HepG2 (cell line): ENCODE measurements around the gene RETREG2. TPM values are rescaled to one million over a fixed set of nuclear protein-coding genes. Genes with fewer than 3 reads are reported as not detected.

Source experiments
- AFF4 ChIP-seq: sonication (generic); formaldehyde crosslinking; IDR thresholded peaks from 2 replicates; pipeline ENCODE4 v1.4.0; 2020; ENCODE audit warnings: missing genetic modification reagents
- GFI1 ChIP-seq: sonication (generic); formaldehyde crosslinking; IDR thresholded peaks from 2 replicates; pipeline ENCODE4 v1.5.0; 2020; ENCODE audit warnings: missing genetic modification reagents, mild to moderate bottlenecking, borderline replicate concordance
- GRHL1 ChIP-seq: sonication (generic); formaldehyde crosslinking; conservative IDR thresholded peaks from 2 replicates; pipeline ENCODE4 v1.8.0; 2022; ENCODE audit warnings: missing genetic modification reagents
- HOXA7 ChIP-seq: sonication (generic); formaldehyde crosslinking; IDR thresholded peaks from 2 replicates; pipeline ENCODE4 v1.8.1; 2022; ENCODE audit warnings: mild to moderate bottlenecking, missing genetic modification reagents, moderate library complexity
- NKX3-1 ChIP-seq: sonication (generic); formaldehyde crosslinking; IDR thresholded peaks from 2 replicates; pipeline ENCODE4 v1.5.0; 2020; ENCODE audit warnings: missing genetic modification reagents
- PAX8 ChIP-seq: sonication (generic); formaldehyde crosslinking; IDR thresholded peaks from 2 replicates; pipeline ENCODE4 v1.8.0; 2022; ENCODE audit warnings: mild to moderate bottlenecking, missing genetic modification reagents, borderline replicate concordance
- PRDM15 ChIP-seq: sonication (generic); formaldehyde crosslinking; IDR thresholded peaks from 2 replicates; pipeline ENCODE4 v1.4.0; 2020; ENCODE audit warnings: missing genetic modification reagents
- SMC3 ChIP-seq: IDR thresholded peaks from 2 replicates; pipeline ENCODE4 v1.6.1; 2011; ENCODE audit warnings: low read length, improper control_type of control experiment
- SP140L ChIP-seq: sonication (generic); formaldehyde crosslinking; IDR thresholded peaks from 2 replicates; pipeline ENCODE4 v1.4.0; 2020; ENCODE audit warnings: missing genetic modification reagents, borderline replicate concordance
- TIGD3 ChIP-seq: sonication (generic); formaldehyde crosslinking; IDR thresholded peaks from 2 replicates; pipeline ENCODE4 v1.5.1; 2020; ENCODE audit warnings: mild to moderate bottlenecking, missing genetic modification reagents, borderline replicate concordance
- ZFP90 ChIP-seq: sonication (generic); formaldehyde crosslinking; IDR thresholded peaks from 2 replicates; pipeline ENCODE4 v1.8.0; 2022; ENCODE audit warnings: missing genetic modification reagents, mild to moderate bottlenecking, inconsistent platforms, borderline replicate concordance
- ZIK1 ChIP-seq: sonication (generic); formaldehyde crosslinking; IDR thresholded peaks from 2 replicates; pipeline ENCODE4 v1.5.0; 2020; ENCODE audit warnings: mild to moderate bottlenecking, low read depth, missing genetic modification reagents, borderline replicate concordance
- ZNF530 ChIP-seq: sonication (generic); formaldehyde crosslinking; IDR thresholded peaks from 2 replicates; pipeline ENCODE4 v1.5.0; 2020; ENCODE audit warnings: low read depth, mild to moderate bottlenecking, missing genetic modification reagents
- ZNF598 ChIP-seq: sonication (generic); formaldehyde crosslinking; IDR thresholded peaks from 2 replicates; pipeline ENCODE4 v1.5.1; 2020; ENCODE audit warnings: mild to moderate bottlenecking, missing genetic modification reagents, borderline replicate concordance
- ZNF678 ChIP-seq: sonication (generic); formaldehyde crosslinking; IDR thresholded peaks from 2 replicates; pipeline ENCODE4 v1.4.0; 2020; ENCODE audit warnings: mild to moderate bottlenecking, missing genetic modification reagents
- ZNF75D ChIP-seq: sonication (generic); formaldehyde crosslinking; IDR thresholded peaks from 2 replicates; pipeline ENCODE4 v1.8.1; 2023; ENCODE audit warnings: missing genetic modification reagents, mild to moderate bottlenecking, borderline replicate concordance
- polyA plus RNA-seq, 8 experiments: library from polyadenylated mRNA; depleted of rRNA in 3 of 8; stranded (reverse) in 7 of 8; unstranded in 1 of 8; fragments of >200 nt; fragmentation: Illumina TruSeq in 4 of 8; extraction: Trizol in 4 of 8; gene quantifications; 2 replicates each; pipeline versions ENCODE4 v1.2.1 to v1.2.3, GENCODE V29; 2011 to 2016; ENCODE audit warnings: low read depth in 4 of 8, missing spikeins in 1 of 8, mixed read lengths in 1 of 8; ENCODE audit not compliant: insufficient read depth in 1 of 8
- total RNA-seq, 5 experiments: library from RNA; depleted of rRNA; stranded (reverse); fragments of >200 nt; fragmentation: Illumina TruSeq; extraction: Trizol; gene quantifications; 2 replicates each; pipeline ENCODE4 v1.2.3, GENCODE V29; 2016; ENCODE audit warnings: low read depth in 1 of 5

RETREG2 gene
- total and polyA plus RNA-seq, 2 of the 13 experiments (the other 11 are each of a cell fraction or from before 2014, with no cell fraction given) = 86.0 to 134 TPM

DNA sequence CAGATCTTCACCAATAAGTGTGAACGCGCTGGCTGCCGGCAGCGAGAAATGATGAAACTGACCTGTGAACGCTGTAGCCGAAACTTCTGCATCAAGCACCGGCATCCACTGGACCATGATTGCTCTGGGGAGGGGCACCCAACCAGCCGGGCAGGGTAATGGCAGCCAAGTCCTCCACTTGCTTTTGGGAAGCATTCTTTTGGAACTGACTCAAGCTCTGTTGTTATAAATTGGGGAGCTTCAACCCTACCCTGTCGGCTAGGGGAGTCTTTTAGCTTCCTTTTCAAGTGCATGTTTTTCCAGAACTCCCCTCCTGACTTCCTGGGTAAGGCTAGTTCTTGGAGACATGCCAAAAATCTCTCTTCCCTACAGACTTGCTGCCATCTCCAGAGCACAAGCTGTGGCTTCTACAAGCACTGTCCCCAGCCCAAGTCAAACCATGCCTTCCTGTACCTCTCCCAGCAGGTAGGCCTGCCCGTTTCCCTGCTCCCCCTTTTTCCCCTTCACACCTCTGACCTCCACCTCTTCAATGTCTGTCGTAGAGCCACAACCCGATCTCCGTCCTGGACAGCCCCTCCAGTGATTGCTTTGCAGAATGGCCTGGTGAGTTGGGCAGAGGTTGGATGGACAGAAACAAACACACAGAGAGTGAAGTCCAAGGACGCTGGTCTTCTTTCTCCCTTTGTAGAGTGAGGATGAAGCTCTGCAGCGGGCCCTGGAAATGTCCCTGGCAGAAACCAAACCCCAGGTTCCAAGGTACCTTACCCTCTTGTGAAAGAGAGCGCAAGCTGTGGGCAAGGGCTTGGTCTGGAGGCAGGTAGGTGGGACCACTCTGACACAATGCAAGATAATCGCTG, 30.0 kb downstream of the RETREG2 start (continued):
- no peak for TF ChIP-seq PRDM15 (CRISPR knock-in tag)
- TF ChIP-seq TIGD3 (CRISPR knock-in tag) = no peak
- no peak; the same call in 1 of the 2 replicates for TF ChIP-seq ZIK1 (CRISPR knock-in tag)
- TF ChIP-seq SP140L (CRISPR knock-in tag) = no peak
- peak; percentile 75; the same call in 1 of the 2 replicates for TF ChIP-seq GFI1 (CRISPR knock-in tag)
- peak; percentile 46; the same call in 1 of the 2 replicates for TF ChIP-seq SMC3
- TF ChIP-seq AFF4 (CRISPR knock-in tag) = peak; percentile 24; the same call in 1 of the 2 replicates
- no peak for TF ChIP-seq ZNF75D (CRISPR knock-in tag)
- TF ChIP-seq ZNF530 (CRISPR knock-in tag) = no peak
- TF ChIP-seq ZNF678 = no peak
- no peak for TF ChIP-seq NKX3-1 (CRISPR knock-in tag)
- TF ChIP-seq GRHL1 = no peak
- TF ChIP-seq PAX8 (CRISPR knock-in tag) = no peak
- TF ChIP-seq HOXA7 (CRISPR knock-in tag) = no peak
- no peak for TF ChIP-seq ZFP90 (CRISPR knock-in tag)
- TF ChIP-seq ZNF598 (CRISPR knock-in tag) = no peak
